Effector memory CD8-positive, alpha-beta T cell (primary cell): ENCODE measurements around the gene MACF1.

Experiments
- ATAC-seq: fragments of 150-1000 bp; cut with Tn5 transposase; replicated peaks from 2 replicates; pipeline ENCODE4 v1.10.0; 2021; ENCODE audit warnings: mild to moderate bottlenecking, moderate library complexity
- DNase-seq, 3 experiments: peaks; one replicate each; pipeline ENCODE4 v3.0.0; 2021
- H3K27ac Mint-ChIP-seq, 2 donors: one replicate each; pipeline ENCODE4 v1.8.0; 2022; ENCODE audit warnings: mild to moderate bottlenecking in 2 of 2, mixed read lengths in 2 of 2, moderate library complexity in 2 of 2
- H3K27me3 Mint-ChIP-seq, 2 donors: one replicate each; pipeline ENCODE4 v1.8.0; 2022; ENCODE audit warnings: mixed read lengths in 2 of 2
- H3K36me3 Mint-ChIP-seq: one replicate; pipeline ENCODE4 v1.8.0; 2022; ENCODE audit warnings: mild to moderate bottlenecking, moderate library complexity, mixed read lengths; ENCODE audit not compliant: insufficient read depth
- H3K4me1 Mint-ChIP-seq, 2 donors: one replicate each; pipeline ENCODE4 v1.8.0; 2022; ENCODE audit warnings: low read depth in 2 of 2, mixed read lengths in 2 of 2
- H3K4me3 Mint-ChIP-seq, 2 donors: one replicate each; pipeline ENCODE4 v1.8.0; 2022; ENCODE audit warnings: mild to moderate bottlenecking in 2 of 2, mixed read lengths in 2 of 2, moderate library complexity in 2 of 2
- H3K9me3 Mint-ChIP-seq, 2 donors: one replicate each; pipeline ENCODE4 v1.8.0; 2022; ENCODE audit warnings: mixed read lengths in 2 of 2

MACF1 gene

GRCh38 chr1:39529901-39530535, 325.5 kb downstream of the MACF1 start:
- H3K27ac Mint-ChIP-seq, result no peak overlapping the region

DNA sequence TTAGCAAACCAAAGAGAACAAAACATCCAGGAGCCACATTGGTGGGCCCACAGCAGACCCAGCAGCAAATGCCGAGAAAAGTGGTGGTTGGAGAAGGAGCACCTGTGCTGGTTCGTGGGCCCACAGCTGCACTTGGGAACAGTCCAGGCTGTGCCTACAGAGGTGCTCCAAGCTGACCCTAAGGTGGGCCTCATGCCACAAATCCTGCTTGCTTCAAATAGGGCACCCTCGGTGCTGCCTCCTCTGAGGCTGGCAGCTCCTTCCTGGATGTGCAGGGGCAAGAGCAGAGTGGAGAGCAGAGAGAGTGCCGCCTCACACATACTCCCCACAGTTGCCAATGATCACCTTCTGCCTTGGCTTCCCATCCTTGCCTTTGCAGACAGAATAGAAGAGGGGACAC, 327.0 kb downstream of the MACF1 start:
- DNase-seq, result no peak
- H3K27me3 Mint-ChIP-seq, result no peaks in the 10 kb centered on the region
- H3K9me3 Mint-ChIP-seq, result no peaks in the 10 kb centered on the region
- peaks cover 0 to 2% of the 10 kb centered on the region in 2 donors for H3K4me1 Mint-ChIP-seq
- no peak overlapping the region for H3K27ac Mint-ChIP-seq
- no peak for ATAC-seq
- peaks cover 40% of the 10 kb centered on the region for H3K36me3 Mint-ChIP-seq
- H3K4me3 Mint-ChIP-seq, result no peak overlapping the region

More at GRCh38 chr1:39529901-39530535, 325.5 kb downstream of the MACF1 start:
- DNase-seq, result no peak
- no peak for ATAC-seq
- Mint-ChIP-seq H3K9me3 (no peaks in the 10 kb centered on the region), H3K27me3 (no peaks in the 10 kb centered on the region), H3K36me3 (peaks cover 40% of the 10 kb centered on the region), H3K4me3 (no peak overlapping the region), H3K4me1 (peaks cover 10 to 15% of the 10 kb centered on the region in 2 donors)

- no peaks in the 10 kb centered on the region for H3K27me3 Mint-ChIP-seq
- DNase-seq, result no peak
- ATAC-seq, result no peak
- H3K4me1 Mint-ChIP-seq, result no peaks in the 10 kb centered on the region
- no peak overlapping the region for H3K27ac Mint-ChIP-seq
- H3K36me3 Mint-ChIP-seq, result peaks cover 40% of the 10 kb centered on the region
- no peak overlapping the region for H3K4me3 Mint-ChIP-seq
- no peaks in the 10 kb centered on the region for H3K9me3 Mint-ChIP-seq
Measured at GRCh38 chr1:39533442-39533841, 328.9 kb downstream of the MACF1 start.
